SK-N-MC (cell line): ENCODE results near the gene PCSK6.

Source experiments
- DNase-seq: peaks from one replicate; pipeline ENCODE4 v3.0.0-alpha.2; 2011; ENCODE audit warnings: low read depth, low spot score
- H3K27ac ChIP-seq: fragments of 200-600 bp; sonication (generic); 2 replicates; pipeline ENCODE4 v1.5.1; 2016; ENCODE audit warnings: mixed run types
- H3K36me3 ChIP-seq: fragments of 200-600 bp; sonication (generic); 2 replicates; pipeline ENCODE4 v1.6.1; 2017; ENCODE audit warnings: antibody characterized with exemption, low read length, mixed read lengths; ENCODE audit not compliant: insufficient read depth
- H3K4me3 ChIP-seq: fragments of 200-600 bp; sonication (generic); 2 replicates; pipeline ENCODE4 v1.5.1; 2016
- H3K9ac ChIP-seq: fragments of 200-600 bp; sonication (generic); 2 replicates; pipeline ENCODE4 v1.8.0; 2017; ENCODE audit warnings: mixed run types, mixed read lengths; ENCODE audit not compliant: insufficient read length
- H3K9me3 ChIP-seq: fragments of 200-600 bp; sonication (generic); 2 replicates; pipeline ENCODE4 v1.6.1; 2017; ENCODE audit warnings: low read depth, mild to moderate bottlenecking, antibody characterized with exemption, low read length, moderate library complexity, mixed read lengths
- EZH2 ChIP-seq: fragments of 200-600 bp; sonication (generic); IDR thresholded peaks from one replicate; pipeline ENCODE4 v1.6.1; 2017; ENCODE audit warnings: antibody characterized with exemption
- FOXP2 ChIP-seq: optimal IDR thresholded peaks from 2 replicates; pipeline ENCODE3; 2011; ENCODE audit warnings: mild to moderate bottlenecking, moderate library complexity; ENCODE audit not compliant: insufficient read depth; ENCODE audit errors: extremely low read length, control extremely low read depth
- POLR2AphosphoS5 ChIP-seq: IDR thresholded peaks from 2 replicates; pipeline ENCODE4 v1.6.1; 2012; ENCODE audit warnings: mild to moderate bottlenecking, low read depth, low read length, borderline replicate concordance

The PCSK6 gene

DNA sequence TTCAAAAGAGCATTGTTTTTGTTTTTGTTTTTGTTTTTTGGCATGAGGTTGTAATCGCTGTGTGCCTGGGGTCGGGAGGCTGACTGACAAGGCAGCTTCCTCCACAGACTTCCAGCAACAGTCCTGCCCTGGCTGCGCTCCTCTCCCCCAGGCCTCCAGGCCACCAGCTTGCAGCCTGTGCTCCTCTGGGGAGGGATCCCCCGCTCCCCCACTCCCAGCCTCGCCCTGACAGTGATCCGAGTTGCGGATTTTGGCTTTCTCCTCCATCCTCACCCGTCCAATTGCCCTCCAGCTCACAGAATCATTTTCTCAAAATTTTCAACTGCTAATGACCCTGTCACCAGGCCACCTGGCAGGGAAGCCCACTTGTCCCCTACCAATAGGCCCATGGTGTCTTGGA is 36.5 kb upstream of the PCSK6 start:
- TF ChIP-seq POLR2AphosphoS5: no peak
- no peak for TF ChIP-seq EZH2
- TF ChIP-seq FOXP2: no peak
- no peak overlapping the region for H3K9ac ChIP-seq
- no peak overlapping the region for H3K4me3 ChIP-seq
- H3K36me3 ChIP-seq: no peaks in the 10 kb centered on the region
- no peaks in the 10 kb centered on the region for H3K9me3 ChIP-seq
- H3K27ac ChIP-seq: no peak overlapping the region
- DNase-seq: no peak

DNA sequence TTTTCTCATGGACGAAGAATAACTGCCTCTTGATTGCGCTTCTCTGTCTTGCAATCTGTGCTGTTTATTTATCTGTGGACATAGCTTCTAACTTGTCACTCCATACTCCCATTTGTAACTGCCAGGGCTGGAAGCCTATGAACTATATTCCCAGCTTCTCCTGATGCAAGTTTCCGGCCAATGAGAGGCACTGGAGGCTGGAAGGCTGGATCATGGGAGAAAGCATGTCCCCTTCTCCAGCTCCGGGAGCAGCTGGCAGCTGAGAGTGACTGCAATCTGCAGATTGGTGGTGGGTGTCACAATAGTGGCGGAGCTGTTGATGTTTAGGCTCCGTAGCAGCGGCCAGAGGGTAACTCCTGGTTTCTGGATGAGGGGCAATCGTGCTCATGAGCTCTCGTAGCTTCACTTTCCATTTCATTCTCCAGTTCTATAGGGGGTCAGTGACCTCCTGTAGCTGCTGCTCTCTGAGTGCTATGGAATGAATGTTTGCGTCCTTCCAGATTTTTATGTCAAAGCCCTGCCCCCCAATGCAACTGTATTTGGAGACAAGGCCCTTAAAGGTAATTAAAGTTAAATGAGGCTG is 35.7 kb upstream of the PCSK6 start:
- Histone ChIP-seq H3K27ac (no peak overlapping the region), H3K9me3 (no peaks in the 10 kb centered on the region), H3K36me3 (no peaks in the 10 kb centered on the region), H3K4me3 (no peak overlapping the region), H3K9ac (no peak overlapping the region)
- TF ChIP-seq POLR2AphosphoS5 (no peak), FOXP2 (no peak), EZH2 (no peak)
- DNase-seq: no peak

DNA sequence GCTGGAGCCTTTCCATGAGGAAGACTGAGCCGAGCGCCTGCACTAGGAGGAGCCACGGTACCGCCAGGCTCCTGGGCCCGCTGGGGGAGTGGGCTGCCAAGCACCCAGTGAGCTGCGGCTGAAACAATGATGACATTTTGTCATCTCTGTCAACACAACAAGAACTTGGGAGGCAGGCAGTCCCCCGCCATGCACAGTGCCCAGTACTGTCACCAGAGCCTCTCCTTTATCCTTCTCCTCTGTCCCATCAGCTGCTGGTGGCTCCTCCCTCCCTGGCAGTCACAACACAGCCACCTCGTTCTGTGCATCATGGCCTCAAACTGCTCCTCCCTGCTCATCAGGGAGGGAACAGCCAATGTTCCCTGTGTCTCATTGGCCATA is 34.0 kb upstream of the PCSK6 start:
- no peaks in the 10 kb centered on the region for H3K36me3 ChIP-seq
- H3K4me3 ChIP-seq: no peak overlapping the region
- no peak for DNase-seq
- no peaks in the 10 kb centered on the region for H3K9me3 ChIP-seq
- H3K27ac ChIP-seq: no peak overlapping the region
- TF ChIP-seq POLR2AphosphoS5 (no peak), EZH2 (no peak)
- no peak overlapping the region for H3K9ac ChIP-seq

DNA sequence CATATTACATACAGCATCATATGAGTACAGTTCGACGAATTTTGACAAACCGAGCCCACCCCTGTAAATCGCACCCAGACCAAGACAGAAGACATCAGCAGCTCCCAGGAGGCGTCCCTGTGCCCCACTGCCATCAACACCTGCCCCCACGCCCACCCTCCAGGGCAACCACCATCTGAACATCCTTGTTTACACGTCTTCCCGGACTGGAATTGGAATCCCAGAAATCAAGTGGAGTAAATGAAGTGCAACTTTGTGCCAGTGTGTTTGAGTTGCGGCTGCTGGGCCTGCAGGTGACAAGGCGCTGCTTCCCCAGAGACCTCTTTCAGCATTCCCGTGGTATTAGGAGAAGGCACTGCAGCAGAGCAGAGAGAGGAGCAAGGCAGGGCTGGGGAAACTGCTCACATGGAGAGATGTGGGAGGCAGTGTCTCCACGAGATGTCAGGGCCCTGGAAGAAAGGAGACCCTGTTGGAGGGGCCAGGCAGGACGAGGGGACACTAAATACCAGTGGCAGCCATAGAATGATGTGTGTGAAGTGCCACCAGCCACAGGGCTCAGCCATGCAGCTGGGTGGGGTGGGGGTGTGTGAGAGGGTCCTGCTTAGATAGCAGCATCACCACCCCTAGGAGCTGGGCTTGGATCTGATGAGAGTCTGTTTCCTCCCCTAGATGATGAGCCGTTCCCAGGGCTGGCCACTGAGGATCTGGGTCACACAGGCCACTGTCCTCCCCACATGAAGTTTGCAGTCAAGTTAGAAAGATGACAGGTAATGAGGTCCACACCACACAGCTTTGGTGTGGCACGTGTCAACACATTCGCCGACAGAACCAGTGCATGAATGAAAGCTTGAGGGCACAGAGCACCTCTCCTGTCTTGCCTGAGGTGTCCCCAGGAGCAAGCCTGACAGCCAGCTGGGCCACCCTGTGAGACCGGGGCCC is 33.4 kb upstream of the PCSK6 start:
- Histone ChIP-seq H3K4me3 (no peak overlapping the region), H3K27ac (no peak overlapping the region), H3K9me3 (peaks cover 1% of the 10 kb centered on the region; the same call in 1 of the 2 replicates), H3K9ac (no peak overlapping the region), H3K36me3 (no peaks in the 10 kb centered on the region)
- DNase-seq: no peak
- TF ChIP-seq POLR2AphosphoS5 (no peak), EZH2 (no peak), FOXP2 (no peak)

DNA sequence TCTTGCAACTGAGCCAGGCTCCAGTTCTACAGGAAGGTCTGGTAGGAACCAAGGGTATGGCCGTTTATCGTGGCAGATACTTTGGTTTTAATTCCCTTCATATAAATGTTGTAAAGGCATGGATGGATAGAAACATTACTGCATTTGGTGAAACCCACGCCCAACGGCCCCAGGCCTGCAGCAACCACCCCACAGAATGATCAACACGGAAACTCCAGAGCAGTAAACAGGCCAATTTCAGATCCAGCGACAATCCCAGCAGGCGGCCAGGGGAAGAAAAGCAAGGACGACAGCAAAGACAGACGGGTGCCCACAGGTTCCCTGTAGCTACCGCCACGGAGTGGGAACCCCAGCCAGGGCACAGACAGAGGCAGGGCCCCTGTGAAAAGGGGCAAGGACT is 32.6 kb upstream of the PCSK6 start:
- Histone ChIP-seq H3K27ac (no peak overlapping the region), H3K4me3 (no peak overlapping the region), H3K9me3 (peaks cover 4% of the 10 kb centered on the region; the same call in 1 of the 2 replicates), H3K36me3 (no peaks in the 10 kb centered on the region), H3K9ac (no peak overlapping the region)
- no peak for DNase-seq
- TF ChIP-seq EZH2 (no peak), FOXP2 (no peak), POLR2AphosphoS5 (no peak)

DNA sequence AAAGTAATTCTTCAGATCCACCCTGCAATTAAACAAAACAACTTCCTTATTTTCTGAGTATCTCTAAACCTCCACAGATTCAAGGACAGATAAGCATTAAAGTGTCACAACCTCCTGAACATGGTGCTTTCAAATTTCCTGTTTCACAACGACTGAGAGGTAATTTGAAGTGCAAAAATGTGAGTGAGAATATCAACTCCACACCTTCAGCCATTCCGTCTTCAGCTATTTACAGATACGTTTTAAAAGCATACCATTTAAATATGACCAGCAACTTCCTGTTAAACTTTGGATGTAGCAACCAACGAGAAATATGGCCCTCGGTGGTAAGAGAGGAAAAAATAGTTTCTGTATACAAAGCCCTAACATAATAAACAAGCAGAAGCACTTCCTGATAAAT is 32.1 kb upstream of the PCSK6 start:
- TF ChIP-seq POLR2AphosphoS5: no peak
- TF ChIP-seq FOXP2: no peak
- TF ChIP-seq EZH2: no peak
- Histone ChIP-seq H3K9me3 (peaks cover 8% of the 10 kb centered on the region; the same call in 1 of the 2 replicates), H3K27ac (no peak overlapping the region), H3K4me3 (no peak overlapping the region), H3K9ac (no peak overlapping the region), H3K36me3 (no peaks in the 10 kb centered on the region)
- no peak for DNase-seq

DNA sequence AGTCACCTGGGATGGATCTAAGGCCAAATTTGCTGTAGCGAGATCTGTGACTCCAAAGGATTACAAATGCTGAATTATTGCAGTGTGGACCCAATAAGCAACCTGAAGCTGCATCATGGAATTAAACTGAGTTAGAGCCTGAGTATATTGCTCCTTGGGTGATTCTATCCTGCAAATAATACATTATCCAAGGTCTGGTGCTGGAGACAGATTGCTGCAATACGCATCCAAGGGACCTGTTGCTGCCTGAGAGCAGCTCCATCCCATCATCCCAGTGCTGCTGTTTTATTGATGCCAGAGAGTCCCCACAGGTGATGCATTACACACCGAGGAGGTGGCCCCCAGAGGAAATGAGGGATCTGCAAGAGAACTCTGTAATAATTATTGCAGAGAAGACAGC is 31.6 kb upstream of the PCSK6 start:
- TF ChIP-seq EZH2: no peak
- TF ChIP-seq FOXP2: no peak
- no peak for TF ChIP-seq POLR2AphosphoS5
- peaks cover 13% of the 10 kb centered on the region; the same call in 1 of the 2 replicates for H3K9me3 ChIP-seq
- H3K4me3 ChIP-seq: no peak overlapping the region
- no peak overlapping the region for H3K9ac ChIP-seq
- no peaks in the 10 kb centered on the region for H3K36me3 ChIP-seq
- H3K27ac ChIP-seq: no peak overlapping the region
- no peak for DNase-seq

DNA sequence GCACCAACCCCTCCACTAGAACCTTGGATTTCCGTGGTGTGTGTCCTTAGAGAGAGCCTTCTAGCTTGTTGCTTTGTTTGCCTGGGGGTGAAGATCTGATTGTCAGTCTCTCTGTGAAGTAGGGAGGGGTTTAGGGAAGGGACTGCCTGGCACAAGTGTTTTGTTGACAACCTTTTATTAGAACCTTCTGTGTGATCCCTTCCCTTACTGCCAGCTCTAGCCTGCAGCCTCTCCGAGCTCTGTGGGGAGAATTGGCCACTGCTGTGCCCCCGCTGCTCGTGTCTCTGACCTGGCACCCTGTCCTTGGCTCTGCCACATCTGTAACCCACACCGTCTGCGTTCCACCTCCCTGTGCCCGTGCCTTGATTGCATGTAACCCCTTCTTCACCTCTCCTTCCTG is 30.9 kb upstream of the PCSK6 start:
- no peak overlapping the region for H3K9ac ChIP-seq
- no peak overlapping the region for H3K4me3 ChIP-seq
- TF ChIP-seq FOXP2 (no peak), POLR2AphosphoS5 (no peak), EZH2 (no peak)
- no peaks in the 10 kb centered on the region for H3K36me3 ChIP-seq
- no peak overlapping the region for H3K27ac ChIP-seq
- peaks cover 15% of the 10 kb centered on the region; the same call in 1 of the 2 replicates for H3K9me3 ChIP-seq
- no peak for DNase-seq

DNA sequence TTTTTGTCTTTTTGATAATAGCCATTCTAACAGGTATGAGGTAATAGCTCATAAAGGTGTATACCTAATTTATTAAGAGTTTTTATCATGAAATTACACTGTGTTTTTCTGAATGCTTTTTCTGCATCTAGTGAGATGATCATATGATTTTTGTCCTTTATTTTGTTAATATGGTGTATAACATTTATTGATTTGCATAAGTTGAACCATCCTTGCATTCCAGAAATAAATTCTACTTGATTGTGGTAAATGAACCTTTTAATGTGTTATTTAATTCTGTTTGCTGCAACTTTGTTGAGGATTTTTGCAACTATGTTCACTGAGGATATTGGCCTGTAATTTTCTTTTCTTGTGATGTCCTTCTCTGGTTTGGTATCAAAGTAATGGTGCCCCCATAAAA is 28.0 kb upstream of the PCSK6 start:
- no peak overlapping the region for H3K9ac ChIP-seq

More for the DNA sequence above, 28.0 kb upstream of the PCSK6 start:
- TF ChIP-seq EZH2 (no peak), FOXP2 (no peak), POLR2AphosphoS5 (no peak)
- no peak for DNase-seq
- no peak overlapping the region for H3K27ac ChIP-seq
- peaks cover 15% of the 10 kb centered on the region; the same call in 1 of the 2 replicates for H3K9me3 ChIP-seq
- no peak overlapping the region for H3K4me3 ChIP-seq
- H3K36me3 ChIP-seq: no peaks in the 10 kb centered on the region
